ENCODE measurements around the gene TMEM132E. TPM values are rescaled to one million over a fixed set of nuclear protein-coding genes. Genes with fewer than 3 reads are reported as not detected.

The TMEM132E gene
- total and polyA plus RNA-seq, 10 of the 15 experiments (the other 5 are each of a cell fraction or from before 2014, with no cell fraction given) = not detected

GRCh38 chr17:34647511-34647910 is 68.1 kb downstream of the TMEM132E start:
- WGBS (ENCODE audit: insufficient coverage, insufficient replicate concordance, low lambda C conversion rate, missing lambda C conversion rate) = 25% methylated on average over 3 of the region's 3 CpGs
- Histone ChIP-seq H3K4me1 (ENCODE audit: control insufficient read depth, insufficient read depth, low read length) (no peaks in the 10 kb centered on the region), H3K27me3 (replicated peaks in 1 of 2; ENCODE audit: control insufficient read depth in 2 of 2, insufficient read depth in 2 of 2, low read length in 1 of 2) (peaks cover 0 to 1% of the 10 kb centered on the region in 2 experiments; a peak in 2 of 4 replicates), H2AFZ (ENCODE audit: control insufficient read depth, low read depth, low read length) (no peak overlapping the region), H3K36me3 (ENCODE audit: control insufficient read depth in 2 of 2, insufficient read depth in 2 of 2, low read length in 1 of 2) (no peaks in the 10 kb centered on the region), H3K79me2 (ENCODE audit: control insufficient read depth, insufficient read depth, low read length) (no peaks in the 10 kb centered on the region), H3K9me3 (replicated peaks; ENCODE audit: control insufficient read depth, insufficient read depth, low read length) (no peaks in the 10 kb centered on the region), H3K27ac (ENCODE audit: control insufficient read depth, insufficient read depth) (no peak overlapping the region), H3K4me3 (no peak overlapping the region), H3K4me2 (ENCODE audit: control insufficient read depth, insufficient read depth) (no peak overlapping the region), H4K20me1 (ENCODE audit: control insufficient read depth, insufficient read depth) (no peaks in the 10 kb centered on the region), H3K9ac (ENCODE audit: control insufficient read depth, insufficient read depth, low read length) (no peak overlapping the region)
- no peak for ATAC-seq
- CTCF ChIA-PET = interaction anchor here (0.5 to 1.2 kb wide), 2 partner anchors 10 to 983 kb away, joined by 3 to 4 read pairs; no protein-coding TSS in a partner anchor
- no TSS peak for BruUV-seq (replicated peaks)
- intact Hi-C loops (cut with micrococcal nuclease; ENCODE audit: unreplicated experiment) = no loop called here
- POLR2A ChIA-PET = no interaction called here
- SMC1A ChIA-PET (ENCODE audit: uncharacterized antibody, unreplicated experiment) = interaction anchor here (0.6 kb wide), 1 partner anchor 20 kb away, joined by 3 read pairs; no protein-coding TSS in a partner anchor
- DNase-seq (ENCODE audit: low read depth, low spot score) = no peak
- in situ Hi-C loops (cut with MboI) = no loop called here
- FAIRE-seq = no peak
- RAD21 ChIA-PET (ENCODE audit: unreplicated experiment) = no interaction called here
- no peak for TF ChIP-seq NBN (IDR thresholded peaks at IDR 0.05)
- no peak for TF ChIP-seq E2F4 (IDR thresholded peaks at IDR 0.05; ENCODE audit: low read depth, low read length)
- TF ChIP-seq ZZZ3 (IDR thresholded peaks at IDR 0.05; ENCODE audit: control insufficient read depth, insufficient read length, low read depth) = no peak
- no peak for TF ChIP-seq ATF2 (IDR thresholded peaks at IDR 0.05; ENCODE audit: low read length)
- no peak for TF ChIP-seq HDAC6 (IDR thresholded peaks at IDR 0.05; ENCODE audit: unreplicated experiment)
- TF ChIP-seq RELB (IDR thresholded peaks at IDR 0.05; ENCODE audit: low read depth) = no peak
- no peak for TF ChIP-seq MAX (IDR thresholded peaks at IDR 0.05; ENCODE audit: low read depth, low read length)
- TF ChIP-seq CEBPB (IDR thresholded peaks at IDR 0.05; ENCODE audit: borderline replicate concordance in 1 of 2, low read depth in 2 of 2, low read length in 2 of 2) = no peak
- no peak for TF ChIP-seq SKIL (IDR thresholded peaks at IDR 0.05; ENCODE audit: low read depth, poor library complexity, severe bottlenecking)
- TF ChIP-seq ZBTB4 (CRISPR knock-in tag; IDR thresholded peaks at IDR 0.05) = no peak
- TF ChIP-seq ZNF24 (IDR thresholded peaks at IDR 0.05) = no peak
- TF ChIP-seq TBL1XR1 (IDR thresholded peaks at IDR 0.05; ENCODE audit: low read depth, low read length) = no peak
- no peak for TF ChIP-seq RUNX3 (IDR thresholded peaks at IDR 0.05; ENCODE audit: low read length)
- no peak for TF ChIP-seq ZBED1 (IDR thresholded peaks at IDR 0.05; ENCODE audit: borderline replicate concordance)
- TF ChIP-seq ASH2L (IDR thresholded peaks at IDR 0.05; ENCODE audit: borderline replicate concordance, low read depth) = no peak

All from GM12878 (cell line).